ENCODE results near the gene ATP2C2.

- TF ChIP-seq, protein P1, sequence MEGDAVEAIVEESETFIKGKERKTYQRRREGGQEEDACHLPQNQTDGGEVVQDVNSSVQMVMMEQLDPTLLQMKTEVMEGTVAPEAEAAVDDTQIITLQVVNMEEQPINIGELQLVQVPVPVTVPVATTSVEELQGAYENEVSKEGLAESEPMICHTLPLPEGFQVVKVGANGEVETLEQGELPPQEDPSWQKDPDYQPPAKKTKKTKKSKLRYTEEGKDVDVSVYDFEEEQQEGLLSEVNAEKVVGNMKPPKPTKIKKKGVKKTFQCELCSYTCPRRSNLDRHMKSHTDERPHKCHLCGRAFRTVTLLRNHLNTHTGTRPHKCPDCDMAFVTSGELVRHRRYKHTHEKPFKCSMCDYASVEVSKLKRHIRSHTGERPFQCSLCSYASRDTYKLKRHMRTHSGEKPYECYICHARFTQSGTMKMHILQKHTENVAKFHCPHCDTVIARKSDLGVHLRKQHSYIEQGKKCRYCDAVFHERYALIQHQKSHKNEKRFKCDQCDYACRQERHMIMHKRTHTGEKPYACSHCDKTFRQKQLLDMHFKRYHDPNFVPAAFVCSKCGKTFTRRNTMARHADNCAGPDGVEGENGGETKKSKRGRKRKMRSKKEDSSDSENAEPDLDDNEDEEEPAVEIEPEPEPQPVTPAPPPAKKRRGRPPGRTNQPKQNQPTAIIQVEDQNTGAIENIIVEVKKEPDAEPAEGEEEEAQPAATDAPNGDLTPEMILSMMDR (conservative IDR thresholded peaks at IDR 0.05; ENCODE audit: low read depth, low read length): no peak
- no peak for TF ChIP-seq EZH2 (IDR thresholded peaks at IDR 0.05; ENCODE audit: borderline replicate concordance, low read depth, low read length, poor library complexity, severe bottlenecking)
Observed at GRCh38 chr16:84329843-84330684, 38.3 kb upstream of the ATP2C2 start.
